Subcutaneous adipose tissue (tissue), 4 donors: ENCODE results near the gene FGF14. TPM values are rescaled to one million over a fixed set of nuclear protein-coding genes. Genes with fewer than 3 reads are reported as not detected.

Source experiments
- total RNA-seq, 4 donors: library from RNA; depleted of rRNA; stranded (reverse); fragments of >200 nt; gene quantifications; one replicate each; pipeline ENCODE4 v1.1.0, GENCODE V29; 2016
- TF ChIP-seq, protein P1 (sequence below): fragments of 450-650 bp; IDR thresholded peaks from one replicate; pipeline ENCODE4 v1.5.1; 2016; ENCODE audit warnings: low read depth, mild to moderate bottlenecking, control low read depth, antibody characterized with exemption, moderate library complexity

The FGF14 gene
- total RNA-seq, 4 donors from 2014 or later: 0.17 to 3.6 (median 0.93) TPM

DNA sequence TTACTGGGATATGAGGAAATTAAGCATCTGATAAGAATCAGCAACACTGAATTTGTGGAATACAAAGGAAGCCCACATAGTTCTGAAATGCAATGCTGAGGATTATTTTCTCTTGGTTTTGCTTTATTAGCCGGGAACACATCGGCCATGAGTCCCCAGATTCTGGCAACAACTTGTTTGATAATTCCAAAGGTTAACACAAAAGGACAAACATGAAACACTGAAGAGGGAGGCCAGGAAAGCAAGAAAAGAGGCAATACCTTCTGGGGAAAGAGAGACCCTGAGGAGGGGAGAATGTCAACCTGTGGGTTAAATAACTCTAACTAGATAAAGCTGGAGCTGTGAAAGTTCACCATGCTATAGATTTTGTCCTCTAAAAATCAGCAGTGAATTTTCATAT, 663.5 kb downstream of the FGF14 start:
- TF ChIP-seq, protein P1, sequence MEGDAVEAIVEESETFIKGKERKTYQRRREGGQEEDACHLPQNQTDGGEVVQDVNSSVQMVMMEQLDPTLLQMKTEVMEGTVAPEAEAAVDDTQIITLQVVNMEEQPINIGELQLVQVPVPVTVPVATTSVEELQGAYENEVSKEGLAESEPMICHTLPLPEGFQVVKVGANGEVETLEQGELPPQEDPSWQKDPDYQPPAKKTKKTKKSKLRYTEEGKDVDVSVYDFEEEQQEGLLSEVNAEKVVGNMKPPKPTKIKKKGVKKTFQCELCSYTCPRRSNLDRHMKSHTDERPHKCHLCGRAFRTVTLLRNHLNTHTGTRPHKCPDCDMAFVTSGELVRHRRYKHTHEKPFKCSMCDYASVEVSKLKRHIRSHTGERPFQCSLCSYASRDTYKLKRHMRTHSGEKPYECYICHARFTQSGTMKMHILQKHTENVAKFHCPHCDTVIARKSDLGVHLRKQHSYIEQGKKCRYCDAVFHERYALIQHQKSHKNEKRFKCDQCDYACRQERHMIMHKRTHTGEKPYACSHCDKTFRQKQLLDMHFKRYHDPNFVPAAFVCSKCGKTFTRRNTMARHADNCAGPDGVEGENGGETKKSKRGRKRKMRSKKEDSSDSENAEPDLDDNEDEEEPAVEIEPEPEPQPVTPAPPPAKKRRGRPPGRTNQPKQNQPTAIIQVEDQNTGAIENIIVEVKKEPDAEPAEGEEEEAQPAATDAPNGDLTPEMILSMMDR: no peak

DNA sequence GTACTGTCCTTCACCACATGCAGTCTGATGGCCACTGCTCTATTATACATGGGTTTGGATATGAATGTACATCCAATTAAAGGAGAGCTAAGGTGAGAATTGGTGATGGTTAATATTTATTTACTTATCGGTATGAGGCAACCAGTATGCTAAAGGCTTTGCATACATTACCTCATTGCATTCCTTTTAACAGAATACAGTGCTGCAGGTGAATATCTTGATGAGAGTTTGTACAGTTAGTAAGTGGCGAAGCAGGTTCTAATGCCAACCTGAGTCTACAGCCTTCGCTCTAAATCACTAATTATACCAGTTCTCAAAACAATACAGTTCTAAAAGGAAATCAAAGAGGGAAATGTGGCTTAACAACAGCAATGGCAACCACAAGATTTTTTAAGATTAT, 665.3 kb downstream of the FGF14 start:
- TF ChIP-seq, protein P1: no peak

DNA sequence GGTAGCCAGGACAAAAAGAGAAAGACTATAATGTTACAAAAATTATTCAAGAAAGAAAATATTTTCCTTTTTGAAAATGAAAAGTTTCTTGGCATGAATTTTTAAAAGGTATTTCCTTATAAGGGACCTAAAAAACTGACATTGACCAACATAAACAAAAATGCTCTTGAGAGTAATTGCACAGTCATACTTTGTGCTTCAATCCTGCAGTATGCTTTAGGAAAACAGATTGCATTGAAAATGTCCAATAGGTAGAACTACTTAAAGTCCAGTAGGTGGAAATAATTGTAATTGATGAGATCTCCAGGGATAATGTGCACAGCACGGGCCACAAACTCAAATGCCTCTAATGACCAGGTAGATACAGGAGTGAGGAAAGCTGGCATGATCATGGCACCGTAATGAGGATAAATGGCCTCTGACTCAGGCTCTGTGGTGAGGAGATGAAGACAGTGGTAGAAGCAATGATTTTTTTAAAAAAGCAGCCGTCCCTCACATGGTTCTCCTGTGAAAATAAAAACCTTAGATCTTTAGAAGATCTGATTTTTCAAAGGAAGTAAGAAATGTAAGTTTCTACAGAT, 671.3 kb downstream of the FGF14 start:
- TF ChIP-seq, protein P1: no peak

DNA sequence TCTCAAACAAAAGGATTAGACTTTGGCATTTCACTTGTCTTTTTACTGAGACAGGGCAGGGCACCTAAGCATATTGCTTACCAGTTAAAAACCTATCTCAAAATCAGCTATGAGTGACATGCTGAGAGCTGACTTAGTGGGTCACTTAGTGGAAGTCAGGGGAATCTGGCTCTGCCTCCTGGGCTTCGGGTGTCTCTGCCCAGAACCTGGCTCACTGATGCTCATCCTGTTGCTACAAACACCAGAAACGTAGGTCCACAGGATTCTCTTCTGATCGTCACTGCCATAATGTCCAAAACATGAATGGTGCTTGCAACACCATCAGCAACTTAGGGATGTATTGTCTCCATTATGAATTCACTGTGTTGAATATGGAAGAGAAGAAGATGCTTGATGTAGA, 673.2 kb downstream of the FGF14 start:
- TF ChIP-seq, protein P1: no peak

DNA sequence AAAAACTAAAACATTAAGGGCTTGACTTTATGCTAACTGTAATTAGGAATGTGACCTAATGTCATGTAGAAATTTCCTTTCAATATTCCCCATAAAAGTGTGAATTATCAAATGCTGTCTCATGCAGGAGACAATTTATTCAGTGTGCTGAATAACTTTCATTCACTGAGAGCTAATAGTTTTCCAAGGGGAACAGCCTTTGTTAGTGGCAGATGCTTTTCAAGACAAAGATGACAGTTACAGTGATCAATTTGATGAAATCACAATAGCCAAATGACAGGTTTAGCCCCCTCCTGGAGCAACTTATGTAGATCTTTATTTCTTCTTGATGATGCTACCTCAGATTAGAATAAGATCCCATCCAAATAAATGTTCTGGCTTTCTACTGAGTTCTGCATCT, 673.8 kb downstream of the FGF14 start:
- TF ChIP-seq, protein P1: no peak

DNA sequence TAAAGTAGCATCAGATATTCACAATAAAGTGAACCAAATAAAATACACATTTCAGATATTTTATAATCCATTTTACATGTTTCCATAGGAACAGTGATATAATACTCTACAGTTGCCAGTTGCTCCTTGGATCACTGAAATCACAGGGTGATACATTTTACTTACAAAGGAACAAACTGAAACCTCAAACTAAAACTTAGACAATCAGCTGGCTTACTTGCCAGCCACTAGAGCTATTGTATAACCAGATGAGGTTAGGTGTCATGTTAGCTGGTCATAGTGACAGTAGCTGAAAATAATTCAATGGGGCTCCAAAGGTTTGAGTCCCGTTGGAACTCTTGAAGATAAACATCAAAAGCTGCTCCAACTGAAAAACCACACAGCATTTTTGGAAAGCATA, 674.7 kb downstream of the FGF14 start:
- TF ChIP-seq, protein P1: no peak

DNA sequence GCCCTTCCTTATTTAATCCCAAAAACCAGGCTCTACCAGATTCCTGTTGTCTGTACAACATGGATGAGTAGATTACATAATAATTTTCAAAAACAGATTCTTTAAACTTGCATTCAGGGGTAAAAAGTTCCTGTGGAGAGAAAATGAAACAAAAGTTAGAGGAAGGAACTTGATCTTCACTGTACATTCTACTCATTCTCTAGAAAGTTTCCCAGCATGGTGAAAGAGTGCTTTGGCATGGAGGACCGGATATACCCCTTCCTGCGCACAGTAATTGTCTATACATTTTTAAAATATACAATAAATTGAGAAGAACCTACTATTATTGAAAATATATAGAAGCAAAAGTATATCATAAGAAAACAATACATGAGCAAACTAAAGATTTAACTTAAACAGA, 675.2 kb downstream of the FGF14 start:
- TF ChIP-seq, protein P1: no peak
